ENCODE results near the gene SCAF8. TPM values are rescaled to one million over a fixed set of nuclear protein-coding genes. Genes with fewer than 3 reads are reported as not detected.
A peak's percentile ranks its signal among the peaks of the same experiment; 100 is the strongest.
"Not testable (repeated sequence)": the region's sequence is repeated elsewhere in the genome, so short reads cannot be mapped to it uniquely, and the experiment has no call there.

SCAF8 gene
- total RNA-seq, 1 donor from 2014 or later, result 54.9 TPM

DNA sequence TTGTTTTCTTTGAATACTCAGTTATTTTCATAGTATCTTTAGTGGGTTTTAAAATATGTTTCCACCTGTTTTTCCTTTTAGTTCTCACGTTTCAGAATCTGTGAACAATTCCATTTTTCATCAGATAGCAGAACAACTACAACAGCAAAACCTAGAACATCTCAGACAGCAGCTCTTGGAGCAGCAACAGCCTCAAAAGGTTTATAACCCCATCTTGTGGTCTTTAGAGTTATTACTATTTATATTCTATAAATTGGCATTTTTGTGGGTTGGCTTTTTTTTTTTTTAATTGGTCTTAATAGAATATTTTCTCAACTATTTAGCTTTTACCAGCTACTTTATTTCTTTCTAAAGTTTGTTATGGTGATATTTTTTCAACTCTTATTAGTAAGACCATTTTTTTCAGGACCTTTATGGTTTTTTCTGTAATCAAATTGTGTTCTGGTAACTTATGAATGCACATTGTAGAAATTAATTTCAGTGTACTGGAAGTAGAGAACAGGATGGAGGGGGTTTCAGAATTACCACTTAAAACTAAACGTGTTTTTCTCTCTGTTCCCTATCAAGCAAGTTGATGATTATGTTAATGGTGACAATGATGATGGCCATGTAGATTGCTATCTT is 72.2 kb downstream of the SCAF8 start:
- Mint-ChIP-seq H3K27ac (ENCODE audit: unreplicated experiment) (no peak overlapping the region), H3K36me3 (ENCODE audit: unreplicated experiment) (no peaks in the 10 kb centered on the region), H3K9me3 (ENCODE audit: unreplicated experiment) (no peaks in the 10 kb centered on the region), H3K4me1 (ENCODE audit: low read depth, unreplicated experiment) (peaks cover under 1% of the 10 kb centered on the region), H3K4me3 (ENCODE audit: unreplicated experiment) (no peak overlapping the region), H3K27me3 (ENCODE audit: unreplicated experiment) (no peaks in the 10 kb centered on the region)
- TF ChIP-seq, protein P1, sequence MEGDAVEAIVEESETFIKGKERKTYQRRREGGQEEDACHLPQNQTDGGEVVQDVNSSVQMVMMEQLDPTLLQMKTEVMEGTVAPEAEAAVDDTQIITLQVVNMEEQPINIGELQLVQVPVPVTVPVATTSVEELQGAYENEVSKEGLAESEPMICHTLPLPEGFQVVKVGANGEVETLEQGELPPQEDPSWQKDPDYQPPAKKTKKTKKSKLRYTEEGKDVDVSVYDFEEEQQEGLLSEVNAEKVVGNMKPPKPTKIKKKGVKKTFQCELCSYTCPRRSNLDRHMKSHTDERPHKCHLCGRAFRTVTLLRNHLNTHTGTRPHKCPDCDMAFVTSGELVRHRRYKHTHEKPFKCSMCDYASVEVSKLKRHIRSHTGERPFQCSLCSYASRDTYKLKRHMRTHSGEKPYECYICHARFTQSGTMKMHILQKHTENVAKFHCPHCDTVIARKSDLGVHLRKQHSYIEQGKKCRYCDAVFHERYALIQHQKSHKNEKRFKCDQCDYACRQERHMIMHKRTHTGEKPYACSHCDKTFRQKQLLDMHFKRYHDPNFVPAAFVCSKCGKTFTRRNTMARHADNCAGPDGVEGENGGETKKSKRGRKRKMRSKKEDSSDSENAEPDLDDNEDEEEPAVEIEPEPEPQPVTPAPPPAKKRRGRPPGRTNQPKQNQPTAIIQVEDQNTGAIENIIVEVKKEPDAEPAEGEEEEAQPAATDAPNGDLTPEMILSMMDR (IDR thresholded peaks at IDR 0.05; ENCODE audit: partially characterized antibody, unreplicated experiment), result peak; percentile 44
- DNase-seq, result no peak

DNA sequence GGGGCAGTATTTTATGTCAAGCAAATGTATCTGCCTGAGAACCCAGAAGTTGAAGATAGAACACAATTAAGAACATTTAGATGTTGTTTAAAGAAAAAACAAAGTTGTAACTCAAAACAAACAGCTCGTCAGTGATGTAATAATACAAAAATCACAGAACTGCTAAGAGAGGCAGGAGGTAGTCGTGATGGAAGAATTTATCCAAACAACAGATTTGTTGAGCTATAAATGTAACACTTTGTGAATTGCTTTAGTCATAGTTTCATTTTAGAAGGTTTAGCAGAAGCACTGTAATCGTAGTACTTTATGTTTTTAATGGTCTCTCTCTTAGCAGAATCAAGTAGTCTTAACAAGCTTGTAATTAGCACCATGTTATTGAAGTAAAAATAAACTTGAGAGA is 73.6 kb downstream of the SCAF8 start:
- H3K36me3 Mint-ChIP-seq (ENCODE audit: unreplicated experiment), result no peaks in the 10 kb centered on the region
- TF ChIP-seq, protein P1 (IDR thresholded peaks at IDR 0.05; ENCODE audit: partially characterized antibody, unreplicated experiment), result no peak
- no peak for DNase-seq

DNA sequence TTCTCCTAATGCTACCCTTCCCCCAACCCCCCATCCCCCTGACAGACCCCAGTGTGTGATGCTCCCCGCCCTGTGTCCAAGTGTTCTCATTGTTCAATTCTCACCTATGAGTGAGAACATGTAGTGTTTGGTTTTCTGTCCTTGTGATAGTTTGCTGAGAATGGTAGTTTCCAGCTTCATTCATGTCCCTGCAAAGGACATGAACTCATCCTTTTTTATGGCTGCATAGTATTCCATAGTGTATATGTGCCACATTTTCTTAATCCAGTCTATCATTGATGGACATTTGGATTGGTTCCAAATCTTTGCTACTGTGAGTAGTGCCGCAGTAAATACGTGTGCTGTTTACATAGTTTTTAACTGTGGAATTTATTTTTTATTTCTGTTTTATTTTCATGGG is 78.4 kb downstream of the SCAF8 start:
- H3K9me3 Mint-ChIP-seq (ENCODE audit: unreplicated experiment); H3K27me3 Mint-ChIP-seq (ENCODE audit: unreplicated experiment); H3K4me3 Mint-ChIP-seq (ENCODE audit: unreplicated experiment); H3K4me1 Mint-ChIP-seq (ENCODE audit: low read depth, unreplicated experiment); DNase-seq; H3K36me3 Mint-ChIP-seq (ENCODE audit: unreplicated experiment); H3K27ac Mint-ChIP-seq (ENCODE audit: unreplicated experiment): not testable (repeated sequence)

More for the DNA sequence above, 73.6 kb downstream of the SCAF8 start:
- Mint-ChIP-seq H3K27me3 (ENCODE audit: unreplicated experiment) (no peaks in the 10 kb centered on the region), H3K9me3 (ENCODE audit: unreplicated experiment) (no peaks in the 10 kb centered on the region), H3K4me3 (ENCODE audit: unreplicated experiment) (no peak overlapping the region), H3K4me1 (ENCODE audit: low read depth, unreplicated experiment) (no peaks in the 10 kb centered on the region), H3K27ac (ENCODE audit: unreplicated experiment) (no peak overlapping the region)

DNA sequence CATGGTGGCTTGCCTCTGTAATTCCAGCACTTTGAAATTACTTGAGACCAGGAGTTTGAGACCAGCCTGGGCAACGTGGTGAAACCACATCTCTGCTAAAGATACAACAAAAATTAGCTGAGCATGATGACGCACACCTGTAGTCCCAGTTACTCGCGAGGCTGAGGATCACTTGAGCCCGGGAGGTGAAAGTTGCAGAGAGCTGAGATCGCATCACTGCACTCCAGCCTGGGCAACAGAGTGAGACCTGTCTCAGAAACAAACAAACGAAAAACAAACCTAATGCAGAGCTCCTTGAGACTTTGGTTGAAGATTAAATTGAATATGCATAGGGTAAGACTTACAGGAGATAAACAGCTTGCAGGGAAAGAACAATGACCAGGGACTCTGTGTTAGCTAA is 80.8 kb downstream of the SCAF8 start:
- no peak for DNase-seq
- Mint-ChIP-seq H3K27me3 (ENCODE audit: unreplicated experiment) (no peaks in the 10 kb centered on the region), H3K4me3 (ENCODE audit: unreplicated experiment) (no peak overlapping the region), H3K9me3 (ENCODE audit: unreplicated experiment) (peaks cover 3% of the 10 kb centered on the region), H3K4me1 (ENCODE audit: low read depth, unreplicated experiment) (no peaks in the 10 kb centered on the region), H3K36me3 (ENCODE audit: unreplicated experiment) (peaks cover 6% of the 10 kb centered on the region), H3K27ac (ENCODE audit: unreplicated experiment) (no peak overlapping the region)
- TF ChIP-seq, protein P1 (IDR thresholded peaks at IDR 0.05; ENCODE audit: partially characterized antibody, unreplicated experiment), result no peak

DNA sequence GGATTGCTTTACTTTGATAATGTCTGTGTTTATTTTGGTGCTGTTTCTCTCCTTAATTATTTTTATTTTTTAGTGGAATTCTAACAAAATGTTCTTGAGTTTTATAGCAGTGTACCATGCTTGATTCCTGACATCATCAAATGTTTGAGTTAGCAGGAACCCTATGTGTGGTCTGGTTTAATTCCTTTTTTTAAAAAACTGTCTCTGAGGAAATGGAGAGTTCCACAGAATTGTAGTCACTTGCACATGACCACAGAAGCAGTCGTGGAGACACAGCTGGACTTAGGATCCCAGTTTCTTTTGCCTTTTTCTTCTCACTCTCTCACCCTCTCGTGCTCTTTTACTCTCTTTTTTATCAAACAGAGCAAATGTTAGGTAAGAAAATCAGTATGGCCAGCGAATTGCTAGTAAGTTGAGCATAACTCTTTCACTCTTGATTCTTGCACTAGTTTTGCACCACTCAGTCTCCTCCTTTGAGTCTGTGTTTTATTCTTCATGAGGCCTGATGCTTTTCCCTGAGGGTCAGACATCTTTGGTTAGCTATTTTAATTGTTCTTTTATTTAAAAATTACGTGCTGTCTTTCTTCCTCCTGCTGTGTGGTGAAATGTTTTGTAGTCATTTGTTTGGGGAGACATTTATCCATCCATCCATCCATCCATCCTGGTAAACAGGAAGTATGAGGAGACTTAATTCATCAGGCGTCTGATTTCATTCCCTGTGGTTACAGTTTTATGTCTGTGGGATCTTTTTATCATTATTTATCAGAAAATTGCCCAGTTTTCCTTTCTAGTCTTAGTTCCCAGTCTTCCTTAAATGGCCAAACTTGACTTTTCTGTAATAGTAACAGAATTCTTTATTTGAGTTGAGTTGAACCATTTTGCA is 83.0 kb downstream of the SCAF8 start:
- H3K9me3 Mint-ChIP-seq (ENCODE audit: unreplicated experiment), result peaks cover 3% of the 10 kb centered on the region
- H3K36me3 Mint-ChIP-seq (ENCODE audit: unreplicated experiment), result peaks cover 6% of the 10 kb centered on the region
- no peak overlapping the region for H3K27ac Mint-ChIP-seq (ENCODE audit: unreplicated experiment)
- TF ChIP-seq, protein P1 (IDR thresholded peaks at IDR 0.05; ENCODE audit: partially characterized antibody, unreplicated experiment), result no peak
- H3K4me1 Mint-ChIP-seq (ENCODE audit: low read depth, unreplicated experiment), result no peaks in the 10 kb centered on the region
- H3K4me3 Mint-ChIP-seq (ENCODE audit: unreplicated experiment), result no peak overlapping the region
- no peak for DNase-seq
- no peaks in the 10 kb centered on the region for H3K27me3 Mint-ChIP-seq (ENCODE audit: unreplicated experiment)

Measured in glutamatergic neuron (in vitro differentiated cells).